Activated B cell treated with CpG ODN at 0.5 μM for 24 hours (primary cell): ENCODE results near the gene ELL. TPM values are rescaled to one million over a fixed set of nuclear protein-coding genes. Genes with fewer than 3 reads are reported as not detected.

Source experiments
- ATAC-seq: fragments of 200-7000 bp; cut with Tn5 transposase; one replicate; pipeline ENCODE4 v1.10.0; 2021; ENCODE audit warnings: low read depth, mild to moderate bottlenecking, moderate library complexity
- CTCF ChIA-PET: fragments of 350-600 bp; sonication (Branson Sonifier 250); formaldehyde crosslinking; loops from one replicate; lab custom pipeline; 2021; ENCODE audit warnings: antibody characterized with exemption; lab: Charles Lee
- POLR2A ChIA-PET: fragments of 350-600 bp; sonication (Branson Sonifier 250); formaldehyde crosslinking; loops from one replicate; lab custom pipeline; 2021; ENCODE audit warnings: antibody characterized with exemption; lab: Charles Lee
- DNase-seq: peaks from one replicate; pipeline ENCODE4 v3.0.0; 2022
- H3K27ac Mint-ChIP-seq: one replicate; pipeline ENCODE4 v1.8.0; 2020; ENCODE audit warnings: mixed read lengths
- H3K27me3 Mint-ChIP-seq: one replicate; pipeline ENCODE4 v1.8.0; 2021; ENCODE audit warnings: mixed read lengths
- H3K36me3 Mint-ChIP-seq: one replicate; pipeline ENCODE4 v1.8.0; 2021; ENCODE audit warnings: low read depth, mixed read lengths
- H3K4me1 Mint-ChIP-seq: one replicate; pipeline ENCODE4 v1.8.0; 2021; ENCODE audit warnings: mixed read lengths
- H3K4me3 Mint-ChIP-seq: one replicate; pipeline ENCODE4 v1.8.0; 2020; ENCODE audit warnings: mild to moderate bottlenecking, mixed read lengths
- H3K9me3 Mint-ChIP-seq: one replicate; pipeline ENCODE4 v1.8.0; 2020; ENCODE audit warnings: mixed read lengths
- intact Hi-C: fragments of 100-400 bp; cut with micrococcal nuclease; formaldehyde crosslinking; loops from one replicate; pipeline ENCODE4 v1.15.1; 2024
- total RNA-seq: library from RNA; stranded (reverse); gene quantifications from 2 replicates; pipeline ENCODE4 v1.2.3, GENCODE V29; 2022
- TF ChIP-seq, protein P1 (sequence below): fragments of 200-600 bp; IDR thresholded peaks from one replicate; pipeline ENCODE4 v1.8.0; 2022; ENCODE audit warnings: antibody characterized with exemption, mild to moderate bottlenecking

ELL gene
- total RNA-seq, 1 donor from 2014 or later, result 32.6 TPM

DNA sequence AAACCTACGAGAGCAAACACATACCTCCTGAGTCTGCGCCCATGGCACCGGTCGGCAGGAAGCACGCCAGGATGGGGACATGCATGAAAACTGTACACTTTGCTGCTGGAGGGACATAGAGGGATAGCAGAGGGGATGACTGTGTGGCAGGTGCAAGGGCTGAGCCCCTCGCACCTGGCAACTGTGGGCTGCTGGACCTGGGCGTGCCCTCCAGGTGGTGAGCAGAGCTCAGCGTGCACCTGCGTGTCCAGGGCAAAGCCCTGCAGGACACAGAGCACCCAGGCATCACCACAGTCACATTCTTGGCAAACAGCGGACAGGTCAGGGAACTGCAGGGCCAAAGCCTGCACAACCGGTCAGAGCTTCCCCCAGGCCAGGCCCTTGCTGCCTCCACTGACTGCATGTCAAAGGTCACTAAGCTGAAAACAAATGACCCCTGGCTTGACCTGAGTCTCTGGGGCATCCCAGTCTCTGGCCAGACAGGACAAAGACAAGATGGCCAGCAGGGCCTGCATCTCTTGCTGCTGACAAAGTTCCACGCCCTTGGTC is 75.0 kb downstream of the ELL start:
- peaks cover 62% of the 10 kb centered on the region for H3K36me3 Mint-ChIP-seq
- ChIA-PET CTCF (no interaction called here), POLR2A (no interaction called here)
- intact Hi-C loops, result no loop called here
- H3K4me3 Mint-ChIP-seq, result no peak overlapping the region
- TF ChIP-seq, protein P1, sequence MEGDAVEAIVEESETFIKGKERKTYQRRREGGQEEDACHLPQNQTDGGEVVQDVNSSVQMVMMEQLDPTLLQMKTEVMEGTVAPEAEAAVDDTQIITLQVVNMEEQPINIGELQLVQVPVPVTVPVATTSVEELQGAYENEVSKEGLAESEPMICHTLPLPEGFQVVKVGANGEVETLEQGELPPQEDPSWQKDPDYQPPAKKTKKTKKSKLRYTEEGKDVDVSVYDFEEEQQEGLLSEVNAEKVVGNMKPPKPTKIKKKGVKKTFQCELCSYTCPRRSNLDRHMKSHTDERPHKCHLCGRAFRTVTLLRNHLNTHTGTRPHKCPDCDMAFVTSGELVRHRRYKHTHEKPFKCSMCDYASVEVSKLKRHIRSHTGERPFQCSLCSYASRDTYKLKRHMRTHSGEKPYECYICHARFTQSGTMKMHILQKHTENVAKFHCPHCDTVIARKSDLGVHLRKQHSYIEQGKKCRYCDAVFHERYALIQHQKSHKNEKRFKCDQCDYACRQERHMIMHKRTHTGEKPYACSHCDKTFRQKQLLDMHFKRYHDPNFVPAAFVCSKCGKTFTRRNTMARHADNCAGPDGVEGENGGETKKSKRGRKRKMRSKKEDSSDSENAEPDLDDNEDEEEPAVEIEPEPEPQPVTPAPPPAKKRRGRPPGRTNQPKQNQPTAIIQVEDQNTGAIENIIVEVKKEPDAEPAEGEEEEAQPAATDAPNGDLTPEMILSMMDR, result no peak
- H3K27me3 Mint-ChIP-seq, result no peaks in the 10 kb centered on the region
- H3K9me3 Mint-ChIP-seq, result no peaks in the 10 kb centered on the region
- H3K4me1 Mint-ChIP-seq, result peaks cover 13% of the 10 kb centered on the region
- H3K27ac Mint-ChIP-seq, result no peak overlapping the region
- DNase-seq, result no peak
- ATAC-seq, result no peak

DNA sequence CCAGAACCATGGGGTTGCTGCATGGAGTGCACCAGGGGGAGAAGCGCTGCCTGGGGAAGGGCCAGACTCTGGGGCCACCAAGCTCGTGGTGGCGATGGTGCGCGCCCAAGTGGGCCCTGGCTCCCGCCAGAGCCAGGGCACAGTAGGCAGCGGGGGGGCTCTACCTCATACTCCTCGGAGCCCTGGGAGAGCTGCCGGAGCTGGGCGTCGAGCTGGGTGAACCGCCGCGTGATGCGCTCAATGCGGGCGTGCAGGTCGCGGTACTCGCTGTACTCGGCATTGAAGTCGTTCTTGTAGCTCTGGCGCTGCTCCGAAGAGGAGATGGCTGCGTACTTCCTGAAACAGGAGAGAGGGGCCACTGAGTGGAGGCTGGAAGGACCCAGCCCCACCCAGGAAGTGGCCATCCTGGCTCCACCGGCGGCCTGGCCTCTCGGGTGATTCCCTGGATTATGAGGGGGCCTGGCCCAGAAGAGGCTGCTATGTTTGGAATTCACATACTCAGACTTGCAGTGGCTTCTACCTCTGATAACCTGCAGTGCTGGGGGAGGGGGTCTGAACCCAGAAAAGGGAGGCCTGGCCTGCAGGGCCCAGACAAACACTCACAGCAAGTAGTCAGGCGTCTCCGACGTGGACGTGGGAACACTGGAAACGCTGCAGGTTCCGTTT is 75.6 kb downstream of the ELL start:
- H3K27ac Mint-ChIP-seq, result no peak overlapping the region
- DNase-seq (no peak), ATAC-seq (no peak)
- intact Hi-C loops, result no loop called here
- H3K4me3 Mint-ChIP-seq, result no peak overlapping the region
- no peaks in the 10 kb centered on the region for H3K27me3 Mint-ChIP-seq
- H3K4me1 Mint-ChIP-seq, result peaks cover 14% of the 10 kb centered on the region
- POLR2A ChIA-PET, result no interaction called here
- H3K9me3 Mint-ChIP-seq, result no peaks in the 10 kb centered on the region
- peaks cover 62% of the 10 kb centered on the region for H3K36me3 Mint-ChIP-seq
- CTCF ChIA-PET, result no interaction called here
- TF ChIP-seq, protein P1, result no peak

DNA sequence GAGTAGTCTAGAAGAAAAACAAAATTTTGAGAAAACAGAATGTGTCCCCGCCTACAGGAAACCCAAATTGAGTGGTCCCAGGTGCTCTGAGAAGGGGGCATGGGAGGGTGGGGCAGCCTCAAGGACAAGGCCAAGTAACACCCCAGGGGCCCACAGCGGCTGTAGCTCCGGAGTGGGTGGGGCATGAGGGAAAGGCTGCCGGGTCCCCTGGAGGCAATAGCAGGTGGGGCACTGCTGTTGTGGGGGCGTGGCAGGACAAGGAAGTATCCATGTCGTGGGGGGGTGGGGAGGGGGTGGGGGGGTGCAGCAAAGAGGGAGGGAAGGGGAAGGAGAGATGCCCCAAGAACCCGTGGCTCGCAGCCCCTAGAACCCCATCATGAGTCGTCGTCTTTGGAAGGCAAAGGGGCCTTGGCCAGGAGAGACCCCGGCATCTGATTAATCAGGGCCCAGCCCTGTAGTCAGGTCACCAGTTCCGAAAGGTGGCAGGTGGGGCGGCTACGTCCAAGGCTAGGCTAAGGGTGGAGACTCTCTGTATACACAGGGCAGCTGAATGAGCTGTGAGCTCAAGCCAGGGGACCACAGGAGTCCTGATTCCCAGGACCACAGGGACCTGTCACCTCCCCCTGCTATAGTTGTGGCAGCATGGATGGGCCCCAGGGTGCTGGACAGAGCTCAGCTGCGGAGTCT is 76.5 kb downstream of the ELL start:
- Mint-ChIP-seq H3K27ac (no peak overlapping the region), H3K4me3 (no peak overlapping the region), H3K9me3 (no peaks in the 10 kb centered on the region), H3K4me1 (peaks cover 11% of the 10 kb centered on the region), H3K27me3 (no peaks in the 10 kb centered on the region), H3K36me3 (peaks cover 57% of the 10 kb centered on the region)
- TF ChIP-seq, protein P1, result no peak
- no peak for ATAC-seq
- no peak for DNase-seq
- intact Hi-C loops, result no loop called here
- ChIA-PET CTCF (no interaction called here), POLR2A (no interaction called here)

DNA sequence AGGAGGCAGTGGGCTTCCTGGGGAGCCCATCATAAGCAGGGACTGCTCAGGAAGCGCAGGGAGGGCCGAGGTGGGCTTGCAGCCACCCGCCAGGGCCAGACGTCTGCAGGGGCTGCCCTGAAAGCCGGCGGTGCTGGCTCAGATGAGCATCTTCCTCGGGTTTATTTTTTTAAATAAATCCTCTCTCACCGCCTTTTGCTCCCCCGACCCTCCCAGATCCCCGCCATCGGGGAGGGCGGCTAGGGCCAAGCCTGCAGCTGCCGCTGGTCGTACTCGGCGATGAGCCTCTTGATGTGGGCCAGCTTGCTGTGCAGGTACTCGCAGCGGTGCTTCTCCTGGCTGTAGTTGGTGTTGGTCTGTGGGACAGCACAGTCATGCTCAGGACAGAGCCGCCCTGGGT is 77.4 kb downstream of the ELL start:
- no peaks in the 10 kb centered on the region for H3K9me3 Mint-ChIP-seq
- POLR2A ChIA-PET, result no interaction called here
- ATAC-seq (no peak), DNase-seq (no peak)
- peaks cover 14% of the 10 kb centered on the region for H3K4me1 Mint-ChIP-seq
- CTCF ChIA-PET, result no interaction called here
- TF ChIP-seq, protein P1, result no peak
- H3K36me3 Mint-ChIP-seq, result peaks cover 56% of the 10 kb centered on the region
- no peak overlapping the region for H3K27ac Mint-ChIP-seq
- H3K4me3 Mint-ChIP-seq, result no peak overlapping the region
- no peaks in the 10 kb centered on the region for H3K27me3 Mint-ChIP-seq
- intact Hi-C loops, result no loop called here

DNA sequence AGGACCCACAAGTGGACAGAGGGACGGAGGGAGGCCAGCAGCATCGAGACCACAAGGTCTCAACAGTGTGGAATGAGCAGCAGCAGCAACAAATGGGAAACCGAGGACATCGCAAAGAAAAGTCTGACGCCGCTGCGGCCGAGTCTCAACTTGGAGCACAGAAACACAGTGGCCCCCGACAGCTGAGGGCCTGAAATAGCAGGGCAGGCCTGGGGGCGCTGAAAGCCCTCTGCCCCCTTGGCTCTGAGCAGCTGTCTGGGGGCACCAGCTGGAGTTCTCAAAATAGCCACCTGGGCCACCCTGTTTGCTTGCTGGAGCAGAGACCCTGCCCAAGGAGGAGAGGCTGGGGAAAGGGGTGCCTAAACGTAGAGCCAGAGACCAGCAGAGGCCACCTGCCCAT is 78.0 kb downstream of the ELL start:
- H3K4me3 Mint-ChIP-seq, result no peak overlapping the region
- H3K9me3 Mint-ChIP-seq, result no peaks in the 10 kb centered on the region
- intact Hi-C loops, result no loop called here
- ATAC-seq (no peak), DNase-seq (no peak)
- H3K27ac Mint-ChIP-seq, result no peak overlapping the region
- ChIA-PET CTCF (no interaction called here), POLR2A (no interaction called here)
- TF ChIP-seq, protein P1, result no peak
- H3K27me3 Mint-ChIP-seq, result no peaks in the 10 kb centered on the region
- peaks cover 49% of the 10 kb centered on the region for H3K36me3 Mint-ChIP-seq
- H3K4me1 Mint-ChIP-seq, result peaks cover 17% of the 10 kb centered on the region
